Inflammatory macrophage treated with lipopolysaccharide for 4 hours (primary cell): ENCODE data around the gene ARFIP1.
A peak's percentile ranks its signal among the peaks of the same experiment; 100 is the strongest.
"Not testable (repeated sequence)": the region's sequence is repeated elsewhere in the genome, so short reads cannot be mapped to it uniquely, and the experiment has no call there.

Experiments used
- DNase-seq: peaks from one replicate; pipeline ENCODE4 v3.0.0-alpha.2; 2020

Gene ARFIP1

DNA sequence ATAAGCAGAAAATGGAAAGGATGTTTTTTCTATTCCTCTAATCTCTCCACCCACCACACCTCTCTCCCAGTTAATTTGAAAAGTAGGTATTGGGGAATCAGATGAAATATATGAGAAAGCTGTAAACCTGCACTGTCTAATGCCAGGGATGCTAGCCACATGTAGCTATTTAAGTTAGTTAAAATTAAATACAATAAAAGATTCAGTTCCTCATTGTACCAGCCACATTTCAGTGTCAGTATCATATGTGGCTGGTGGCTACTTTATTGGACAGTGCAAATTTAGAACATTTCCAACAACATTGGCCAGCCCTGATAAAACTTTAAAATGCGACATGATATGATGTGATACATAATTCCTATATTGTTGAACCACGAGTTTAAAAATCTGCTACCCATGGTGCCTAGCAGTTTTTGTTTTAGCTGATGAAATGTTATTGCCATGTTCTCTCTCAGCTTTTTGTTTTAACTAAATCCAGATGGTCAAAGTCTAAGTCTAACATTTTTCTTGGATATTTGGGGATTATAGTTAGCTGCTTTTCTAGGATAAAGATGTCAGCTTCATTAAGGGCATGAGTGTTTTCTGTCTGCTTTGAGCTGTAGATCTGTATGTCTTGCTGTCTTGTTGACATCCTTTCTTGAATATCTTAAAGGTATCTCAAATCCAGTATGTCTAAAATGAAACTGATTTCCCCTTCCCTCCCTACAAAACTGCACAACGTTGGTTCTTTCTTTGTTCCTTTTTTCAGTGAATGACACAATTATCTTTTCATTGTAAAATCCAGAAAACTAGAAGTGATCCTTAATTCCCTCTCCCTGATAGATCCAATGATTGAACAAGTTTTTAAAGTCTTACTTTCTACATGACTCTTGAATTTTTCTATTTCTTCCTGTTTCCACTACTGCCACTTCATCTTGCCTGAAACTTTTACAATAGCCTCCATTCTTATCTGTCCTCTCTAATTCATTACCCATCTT is 6.2 kb downstream of the ARFIP1 start:
- DNase-seq = peak; percentile 73

- DNase-seq = no peak
These were observed 6.9 kb downstream of the ARFIP1 start for GRCh38 chr4:152786627-152787026.

DNA sequence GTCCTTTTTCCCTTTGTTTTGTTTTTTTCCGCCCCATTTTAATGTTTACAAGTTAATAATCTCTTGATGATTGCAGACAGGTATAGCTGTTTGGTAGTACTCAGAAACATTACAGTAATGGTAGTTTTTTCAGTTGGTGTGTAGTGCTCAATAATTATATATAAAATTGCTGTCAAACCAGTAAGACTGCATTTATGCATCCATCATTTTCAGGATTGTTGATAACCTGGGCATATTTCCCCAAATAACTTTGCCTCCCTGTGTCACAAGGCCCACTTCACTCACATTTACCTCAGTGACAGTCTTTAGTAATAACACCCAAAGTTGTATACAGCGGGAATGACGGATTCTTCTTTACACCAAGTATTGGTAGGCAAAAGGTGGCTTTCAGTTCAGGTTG is 16.1 kb downstream of the ARFIP1 start:
- DNase-seq = no peak

GRCh38 chr4:152803541-152803940 is 23.8 kb downstream of the ARFIP1 start:
- no peak for DNase-seq

GRCh38 chr4:152805071-152805650 is 25.4 kb downstream of the ARFIP1 start:
- DNase-seq = peak; percentile 27

DNA sequence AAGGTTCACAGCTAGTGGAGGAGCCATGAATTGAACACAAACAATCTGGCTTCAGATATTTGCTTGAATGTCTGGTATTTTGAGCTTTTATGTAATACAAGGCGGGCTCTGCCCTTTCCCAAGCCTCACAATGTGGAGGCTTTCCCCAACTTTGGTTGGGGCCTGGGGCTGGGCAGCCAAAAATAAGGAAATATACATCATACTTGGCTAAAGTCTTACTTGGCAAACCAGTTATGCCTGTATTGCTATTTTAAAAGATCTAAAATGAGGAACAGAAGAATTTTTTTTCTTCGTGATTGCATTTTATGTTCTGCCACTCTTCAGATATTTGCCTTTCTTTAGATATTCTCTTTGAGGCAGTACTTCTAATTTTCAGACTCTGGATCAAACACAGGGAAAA is 26.1 kb downstream of the ARFIP1 start:
- DNase-seq = no peak

GRCh38 chr4:152806501-152807125 is 26.9 kb downstream of the ARFIP1 start:
- no peak for DNase-seq

- peak; percentile 15 for DNase-seq
These were observed 27.6 kb downstream of the ARFIP1 start for GRCh38 chr4:152807294-152807829.

GRCh38 chr4:152808670-152809069 is 28.9 kb downstream of the ARFIP1 start:
- DNase-seq = no peak

DNA sequence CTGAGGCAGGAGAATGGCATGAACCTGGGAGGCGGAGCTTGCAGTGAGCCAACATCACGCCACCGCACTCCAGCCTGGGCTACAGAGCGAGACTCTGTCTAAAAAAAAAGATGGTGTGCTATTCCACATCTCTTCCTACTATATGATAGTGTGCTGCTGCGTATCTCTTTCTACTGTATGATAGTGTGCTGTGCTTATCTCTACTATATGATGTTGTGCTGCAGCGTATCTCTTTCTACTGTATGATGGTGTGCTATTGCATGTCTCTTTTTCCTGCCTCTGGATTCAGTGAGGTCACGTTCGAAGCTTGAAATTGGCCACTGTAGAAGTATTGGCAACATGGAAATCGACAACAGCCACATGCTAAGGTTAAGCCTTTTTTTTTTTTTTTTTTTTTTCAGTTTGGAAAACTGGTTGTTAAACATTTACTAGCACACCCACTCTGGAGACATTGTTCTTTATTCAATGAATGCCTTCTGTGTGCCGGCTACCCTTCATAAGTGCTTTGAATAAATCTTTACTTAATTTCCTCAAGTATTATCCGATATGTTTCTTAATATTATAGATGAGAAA is 31.0 kb downstream of the ARFIP1 start:
- DNase-seq = no peak

- DNase-seq = peak; percentile 75
These were observed 35.3 kb downstream of the ARFIP1 start for GRCh38 chr4:152815078-152815477.

GRCh38 chr4:152817331-152817730 is 37.6 kb downstream of the ARFIP1 start:
- peak; percentile 66 for DNase-seq

- no peak for DNase-seq
These were observed 39.4 kb downstream of the ARFIP1 start for GRCh38 chr4:152819026-152819645.

- DNase-seq = no peak
These were observed 40.3 kb downstream of the ARFIP1 start for GRCh38 chr4:152820073-152820472.

- DNase-seq = no peak
These were observed 42.6 kb downstream of the ARFIP1 start for GRCh38 chr4:152822323-152822722.

DNA sequence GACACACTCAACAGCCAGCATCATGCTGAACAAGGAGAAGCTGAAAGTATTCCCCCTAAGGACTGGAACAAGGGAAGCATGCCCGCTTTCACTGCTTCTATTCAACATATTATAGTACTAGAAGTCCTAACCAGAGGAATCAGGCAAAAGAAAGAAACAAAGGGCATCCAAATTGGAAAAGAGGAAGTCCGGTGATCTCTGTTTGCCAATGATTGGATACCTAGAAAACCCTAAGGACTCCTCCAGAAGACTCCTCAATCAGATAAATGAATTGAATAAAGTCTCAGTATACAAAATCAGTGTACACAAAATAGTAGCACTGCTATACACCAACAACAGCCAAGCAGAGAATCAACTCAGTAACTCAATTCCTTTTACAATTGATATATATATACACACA is 44.8 kb downstream of the ARFIP1 start:
- no peak for DNase-seq

DNA sequence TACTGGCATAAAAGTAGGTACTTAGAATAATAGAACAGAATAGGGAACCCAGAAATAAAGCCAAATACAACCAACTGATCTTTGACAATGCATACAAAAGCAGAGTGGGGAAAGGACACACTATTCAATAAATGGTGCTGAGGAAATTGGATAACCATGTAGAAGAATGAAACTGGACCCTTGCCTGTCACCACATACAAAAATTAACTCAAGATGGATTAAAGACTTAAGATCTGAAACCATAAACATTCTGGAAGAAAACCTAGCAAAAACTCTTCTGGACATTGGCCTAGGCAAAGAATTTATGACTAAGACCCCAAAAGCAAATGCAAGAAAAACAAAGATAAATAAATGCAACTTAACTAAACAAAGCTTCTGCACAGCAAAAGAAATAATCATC is 45.6 kb downstream of the ARFIP1 start:
- DNase-seq = no peak

DNA sequence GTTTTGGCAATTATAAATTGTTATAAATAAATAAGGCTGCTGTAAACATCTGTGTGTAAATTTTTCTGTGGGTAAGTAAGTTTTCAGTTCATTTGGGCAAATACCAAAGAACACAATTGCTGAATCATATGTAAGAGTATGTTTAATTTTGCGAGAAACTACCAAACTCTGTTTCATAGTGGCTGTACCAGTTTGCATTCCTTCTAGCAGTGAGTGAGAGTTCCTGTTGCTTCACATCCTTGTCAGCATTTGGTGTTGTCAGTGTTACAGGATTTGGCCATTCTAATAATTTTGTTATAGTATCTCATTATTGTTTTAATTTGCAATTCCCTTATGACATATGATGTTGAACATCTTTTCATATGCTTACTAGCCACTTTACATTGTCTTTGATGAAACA is 48.4 kb downstream of the ARFIP1 start:
- DNase-seq = no peak

GRCh38 chr4:152831416-152831815 is 51.7 kb downstream of the ARFIP1 start:
- no peak for DNase-seq

DNA sequence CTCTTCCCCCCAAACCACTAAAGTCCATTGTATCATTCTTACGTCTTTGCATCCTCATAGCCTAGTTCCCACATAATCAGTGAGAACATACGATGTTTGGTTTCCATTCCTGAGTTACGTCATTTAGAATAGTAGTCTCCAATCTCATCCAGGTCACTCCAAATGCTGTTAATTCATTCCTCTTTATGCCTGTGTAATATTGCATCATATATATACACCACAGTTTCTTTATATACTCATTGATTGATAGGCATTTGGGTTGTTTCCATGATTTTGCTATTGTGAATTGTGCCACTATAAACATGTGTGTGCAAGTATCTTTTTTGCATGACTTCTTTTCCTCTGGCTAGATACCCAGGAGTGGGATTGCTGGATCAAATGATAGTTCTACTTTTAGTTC is 57.2 kb downstream of the ARFIP1 start:
- no peak for DNase-seq

- DNase-seq = not testable (repeated sequence)
These were observed 60.0 kb downstream of the ARFIP1 start for GRCh38 chr4:152839729-152840128.

GRCh38 chr4:152843481-152844090 is 63.8 kb downstream of the ARFIP1 start:
- DNase-seq = no peak
